Bronchial epithelial cell (primary cell): ENCODE data around the gene SEC24D. TPM values are rescaled to one million over a fixed set of nuclear protein-coding genes. Genes with fewer than 3 reads are reported as not detected.
A peak's percentile ranks its signal among the peaks of the same experiment; 100 is the strongest.
"Not testable (repeated sequence)": the region's sequence is repeated elsewhere in the genome, so short reads cannot be mapped to it uniquely, and the experiment has no call there.

ENCODE experiments used
- DNase-seq: peaks from one replicate; pipeline ENCODE4 v3.0.0-alpha.2; 2010; ENCODE audit warnings: low read depth
- FAIRE-seq: peaks from 2 replicates; lab custom pipeline; 2011; peaks lifted over from hg19 to GRCh38; lab: Jason Lieb, UNC
- H3K27me3 ChIP-seq: 2 replicates; pipeline ENCODE4 v1.5.1; 2011; ENCODE audit warnings: low read length; ENCODE audit not compliant: control insufficient read depth, insufficient read depth
- H3K36me3 ChIP-seq: 2 replicates; pipeline ENCODE4 v1.5.1; 2011; ENCODE audit warnings: low read length; ENCODE audit not compliant: control insufficient read depth, insufficient read depth
- H3K4me3 ChIP-seq: 2 replicates; pipeline ENCODE4 v1.5.1; 2011; ENCODE audit warnings: mild to moderate bottlenecking, low read depth, low read length, control low read depth
- CTCF ChIP-seq: IDR thresholded peaks from 2 replicates; pipeline ENCODE4 v1.5.1; 2011; ENCODE audit warnings: mild to moderate bottlenecking, moderate library complexity, low read length, control low read depth, inconsistent platforms; ENCODE audit not compliant: insufficient read depth, severe bottlenecking
- total RNA-seq: library from RNA; depleted of rRNA; stranded (reverse); fragments of >200 nt; gene quantifications from 2 replicates; pipeline ENCODE4 v1.2.1, GENCODE V29; 2014

SEC24D gene
- total RNA-seq, 1 donor from 2014 or later, result 18.4 TPM

- no peak overlapping the region for H3K4me3 ChIP-seq
- DNase-seq (no peak), FAIRE-seq (no peak)
- H3K27me3 ChIP-seq, result no peaks in the 10 kb centered on the region
- peaks cover 13% of the 10 kb centered on the region for H3K36me3 ChIP-seq
- no peak for TF ChIP-seq CTCF
Observed at GRCh38 chr4:118801895-118802575, 33.9 kb downstream of the SEC24D start.

- Histone ChIP-seq H3K36me3 (peaks cover 12% of the 10 kb centered on the region), H3K27me3 (no peaks in the 10 kb centered on the region)
Observed at GRCh38 chr4:118799231-118799942, 36.5 kb downstream of the SEC24D start.

GRCh38 chr4:118798658-118799057 is 37.3 kb downstream of the SEC24D start:
- H3K36me3 ChIP-seq, result peaks cover 12% of the 10 kb centered on the region
- FAIRE-seq, result no peak
- H3K4me3 ChIP-seq, result no peak overlapping the region
- peak; percentile 1 for TF ChIP-seq CTCF
- H3K27me3 ChIP-seq, result no peaks in the 10 kb centered on the region
- no peak for DNase-seq

More at GRCh38 chr4:118799231-118799942, 36.5 kb downstream of the SEC24D start:
- TF ChIP-seq CTCF, result no peak
- no peak for FAIRE-seq
- H3K4me3 ChIP-seq, result no peak overlapping the region
- DNase-seq, result no peak

GRCh38 chr4:118797558-118798142 is 38.3 kb downstream of the SEC24D start:
- FAIRE-seq, result no peak
- TF ChIP-seq CTCF, result no peak
- Histone ChIP-seq H3K4me3 (no peak overlapping the region), H3K36me3 (peaks cover 12% of the 10 kb centered on the region), H3K27me3 (no peaks in the 10 kb centered on the region)
- peak; percentile 16 for DNase-seq

GRCh38 chr4:118791690-118792446 is 44.1 kb downstream of the SEC24D start:
- not testable (repeated sequence) for FAIRE-seq, H3K36me3 ChIP-seq, H3K4me3 ChIP-seq, DNase-seq, H3K27me3 ChIP-seq
